Left kidney (tissue), 2 donors: ENCODE results near the gene HES5. TPM values are rescaled to one million over a fixed set of nuclear protein-coding genes. Genes with fewer than 3 reads are reported as not detected.

Experiments used
- DNase-seq: peaks from one replicate; pipeline ENCODE4 v3.0.0-alpha.2; 2013
- polyA plus RNA-seq: library from polyadenylated mRNA; unstranded; fragments of 120-200 nt; gene quantifications from one replicate; pipeline ENCODE4 v1.2.1, GENCODE V29; 2013; ENCODE audit not compliant: insufficient read length

HES5 gene
- polyA plus RNA-seq, 1 donor: not detected

DNA sequence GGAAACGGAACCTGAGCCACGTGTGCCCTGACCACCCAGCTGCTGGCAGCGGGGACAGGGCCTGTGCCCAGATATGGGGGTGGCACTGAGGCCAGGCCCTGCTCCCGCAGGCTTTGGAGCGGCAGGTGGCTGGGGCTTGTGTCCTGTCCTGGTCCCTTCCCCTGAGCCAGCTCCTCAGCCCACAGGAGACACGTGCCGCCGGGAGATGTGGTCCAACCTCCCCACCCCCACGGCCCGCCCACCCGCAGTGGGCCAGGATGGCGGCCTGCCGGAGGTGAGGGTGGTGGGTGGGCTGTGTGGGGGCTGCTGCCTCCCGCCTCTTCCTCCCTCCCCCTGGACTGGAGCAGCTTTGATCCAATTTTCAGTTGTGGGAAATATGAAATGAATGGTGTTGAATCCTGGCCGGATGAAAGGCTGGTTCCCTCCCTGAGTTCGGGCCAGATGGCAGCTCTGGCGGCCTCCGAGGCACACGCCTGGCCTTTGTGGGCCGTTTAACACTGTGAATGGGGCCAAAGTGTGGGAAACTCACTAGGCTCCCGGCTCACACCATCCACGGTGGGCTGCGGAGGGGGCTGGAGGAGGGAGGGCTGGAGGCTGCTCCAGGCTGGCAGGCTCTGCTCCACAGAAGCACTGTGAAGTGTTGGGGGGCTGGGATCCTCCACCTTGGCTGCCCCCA lies 2.6 kb upstream of the HES5 start:
- DNase-seq: no peak

DNA sequence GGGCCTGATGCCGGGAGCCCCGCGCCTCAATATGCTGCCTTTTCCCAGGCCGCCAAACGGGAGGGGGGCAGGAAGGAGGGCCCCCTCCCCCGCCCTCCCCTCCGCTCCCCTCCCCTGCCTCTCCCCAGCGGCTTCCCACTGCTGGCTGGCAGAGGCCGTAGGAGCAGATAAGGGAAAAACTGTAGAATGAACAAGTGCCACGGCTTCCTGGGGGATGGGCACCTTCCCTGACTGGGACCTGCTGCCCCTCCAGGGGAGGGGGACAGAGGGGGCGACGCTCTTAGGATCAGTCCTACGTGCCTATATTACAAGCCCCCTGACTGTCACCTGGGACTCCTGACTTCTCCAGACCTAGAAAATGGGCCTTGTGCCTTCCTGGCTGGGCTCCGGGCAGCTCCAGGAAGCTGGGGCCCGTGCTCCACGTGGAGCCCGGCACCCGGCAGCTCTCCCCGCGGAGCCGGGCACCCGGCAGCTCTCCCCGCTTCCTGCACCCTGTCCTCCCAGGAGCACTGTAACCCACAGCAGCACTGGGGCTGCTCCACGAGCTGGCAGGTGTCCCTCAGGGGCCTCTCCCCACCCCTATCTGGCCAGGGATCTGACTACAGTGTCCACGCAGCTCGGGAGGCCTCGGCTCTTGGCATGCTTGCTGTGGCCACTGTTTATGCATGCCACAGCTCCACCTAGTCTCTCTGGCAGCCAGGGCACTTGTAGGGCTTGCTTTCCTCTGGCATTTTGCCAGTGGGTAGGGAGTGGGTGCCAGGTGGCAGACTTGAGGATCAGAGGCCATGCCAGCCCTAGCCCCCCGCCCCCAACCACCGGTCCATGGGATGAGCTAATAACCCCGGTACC lies 674 bp upstream of the HES5 start:
- no peak for DNase-seq

GRCh38 chr1:2528966-2529783 lies 888 bp downstream of the HES5 start:
- DNase-seq: no peak

GRCh38 chr1:2528611-2528965 lies 1.5 kb downstream of the HES5 start:
- no peak for DNase-seq

DNA sequence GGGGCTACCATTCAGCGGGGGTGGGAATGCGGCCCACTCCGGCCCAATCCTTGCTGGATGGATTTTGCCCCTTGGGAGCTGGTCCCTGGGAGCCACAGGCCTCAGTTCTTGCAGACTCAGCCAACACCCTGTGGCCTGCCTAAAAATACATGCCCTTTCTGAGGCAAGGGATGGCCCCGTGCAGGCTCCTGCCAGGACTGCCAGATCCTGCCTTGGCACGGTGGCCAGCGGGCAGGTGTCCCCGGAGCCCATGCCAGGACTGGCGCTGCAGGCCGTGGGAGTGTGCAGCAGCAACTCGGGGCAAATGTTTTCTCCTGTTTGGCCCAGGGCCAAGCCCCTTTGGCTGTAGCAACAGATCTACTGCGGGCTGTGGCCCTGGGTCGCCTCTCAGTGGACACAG lies 2.0 kb downstream of the HES5 start:
- DNase-seq: no peak

DNA sequence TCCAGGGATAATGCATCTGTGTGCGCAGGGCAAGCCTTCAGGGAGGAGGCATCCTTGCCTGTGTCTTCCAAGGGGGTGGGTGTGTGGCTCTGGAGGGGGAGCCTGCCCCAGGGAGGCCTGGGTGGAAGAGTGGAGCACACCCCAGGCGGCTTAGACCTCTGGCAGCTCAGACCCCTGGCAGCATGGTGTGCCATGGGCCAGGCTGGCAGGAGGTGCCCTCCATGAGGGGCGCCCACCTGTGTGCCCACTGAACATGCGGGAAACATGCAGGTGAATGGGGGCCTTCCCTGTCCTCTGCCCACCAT lies 2.6 kb downstream of the HES5 start:
- no peak for DNase-seq

DNA sequence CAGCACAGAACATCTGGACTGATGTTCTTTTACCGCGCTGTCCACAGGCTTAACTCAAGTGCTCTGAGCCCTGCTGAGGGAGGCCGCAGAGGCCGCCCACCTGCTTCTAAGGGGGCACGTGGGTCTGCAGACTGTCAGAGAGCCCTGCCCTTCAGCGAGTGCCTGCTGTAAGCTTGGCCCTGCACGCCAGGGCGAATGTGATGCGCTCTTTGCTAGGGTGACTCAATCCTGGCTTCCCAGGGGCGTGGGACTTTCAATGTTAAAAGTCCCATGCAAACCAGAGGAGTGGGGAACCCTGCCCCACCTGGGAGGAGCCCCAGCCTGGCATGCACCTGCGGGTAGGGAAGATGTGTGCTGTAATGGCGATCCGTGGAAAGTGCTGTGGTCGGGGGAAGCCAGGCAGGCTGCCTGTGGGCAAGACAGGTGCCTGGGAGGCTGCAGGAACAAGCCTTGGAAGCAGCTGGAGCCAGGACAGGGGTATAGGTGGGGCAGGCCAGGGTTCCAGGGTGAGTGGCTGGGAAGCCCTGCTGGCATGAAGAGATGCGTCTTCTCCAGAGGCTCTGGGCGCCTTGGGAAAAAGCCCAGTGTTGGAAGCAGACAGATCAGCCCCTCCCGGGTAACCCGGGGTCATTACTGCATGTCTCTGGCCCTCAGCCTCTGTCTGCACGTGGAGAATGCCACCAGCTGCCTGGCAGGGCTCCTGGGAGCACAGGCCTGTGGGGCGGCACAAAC lies 3.1 kb downstream of the HES5 start:
- no peak for DNase-seq

GRCh38 chr1:2525920-2526823 lies 3.9 kb downstream of the HES5 start, which contains the start of gene PANK4:
Gene PANK4 (minus strand): TSS chr1:2526596. CDS start chr1:2526587, 9 bp downstream.
- DNase-seq: peak; percentile 92

- DNase-seq: no peak
Measured at GRCh38 chr1:2525572-2525919, 4.5 kb downstream of the HES5 start.

- no peak for DNase-seq
Measured at GRCh38 chr1:2523891-2524609, 6.0 kb downstream of the HES5 start.

- no peak for DNase-seq
Measured at GRCh38 chr1:2523191-2523890, 6.7 kb downstream of the HES5 start.

DNA sequence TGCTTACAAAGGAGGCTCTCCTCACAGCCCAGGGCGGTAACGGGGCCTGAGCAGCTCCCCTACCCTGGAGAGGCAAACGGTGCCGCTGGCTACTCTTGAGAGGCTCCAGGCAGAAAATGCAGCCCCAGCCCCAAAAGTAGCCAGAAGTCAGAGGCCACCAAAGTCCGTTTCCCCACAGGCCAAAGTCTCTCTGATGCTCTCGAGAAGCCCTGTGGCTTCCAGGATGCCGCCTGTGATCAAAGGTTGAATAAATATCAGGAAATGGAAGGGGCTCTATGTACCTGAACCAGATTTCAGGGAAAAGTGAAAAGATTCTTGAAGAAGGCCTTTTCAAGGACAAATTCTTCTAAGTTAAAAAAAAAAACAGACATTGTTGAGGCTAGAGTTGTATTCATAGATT lies 7.8 kb downstream of the HES5 start:
- DNase-seq: no peak

DNA sequence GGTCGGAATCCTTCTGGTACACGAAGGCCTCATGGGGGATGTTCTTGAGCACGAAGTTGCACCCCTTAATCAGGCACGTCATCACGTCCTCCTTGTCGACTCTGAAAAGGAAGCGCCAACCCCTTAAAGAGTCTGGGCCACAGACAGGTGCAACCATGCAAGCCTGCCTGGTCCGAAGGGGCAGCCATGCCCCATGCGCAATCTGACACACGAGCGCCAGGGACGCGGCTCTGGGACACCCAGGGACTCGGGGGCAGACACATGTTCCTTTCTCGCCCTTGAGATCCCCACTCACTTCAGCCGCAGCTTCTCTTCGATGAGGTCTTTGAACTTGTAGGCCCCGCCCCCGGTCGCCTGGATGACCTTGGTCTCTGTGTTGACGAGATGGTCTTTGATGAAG lies 9.3 kb downstream of the HES5 start:
- DNase-seq: no peak

DNA sequence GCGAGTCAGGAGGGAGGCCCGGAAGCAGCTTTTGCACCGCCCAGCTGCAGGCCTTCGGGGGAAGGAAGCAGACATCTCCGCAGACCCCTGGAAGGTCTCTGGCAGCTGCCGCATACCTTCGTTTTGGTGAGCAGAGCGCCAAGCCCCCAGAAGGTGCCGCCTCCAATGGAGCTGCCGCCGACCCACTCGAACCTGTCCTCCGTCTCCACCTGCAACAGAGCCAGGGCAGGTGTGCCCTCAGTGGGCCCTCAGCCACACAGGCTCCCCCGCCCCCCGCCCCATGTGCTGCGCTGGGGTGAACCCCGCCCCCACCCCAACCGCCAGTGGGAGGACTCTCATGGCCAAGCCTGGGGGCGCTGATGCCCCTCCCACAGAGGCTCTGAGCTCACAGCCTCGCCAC lies 9.9 kb downstream of the HES5 start:
- DNase-seq: no peak

- DNase-seq: no peak
Measured at GRCh38 chr1:2519729-2520128, 10.3 kb downstream of the HES5 start.

DNA sequence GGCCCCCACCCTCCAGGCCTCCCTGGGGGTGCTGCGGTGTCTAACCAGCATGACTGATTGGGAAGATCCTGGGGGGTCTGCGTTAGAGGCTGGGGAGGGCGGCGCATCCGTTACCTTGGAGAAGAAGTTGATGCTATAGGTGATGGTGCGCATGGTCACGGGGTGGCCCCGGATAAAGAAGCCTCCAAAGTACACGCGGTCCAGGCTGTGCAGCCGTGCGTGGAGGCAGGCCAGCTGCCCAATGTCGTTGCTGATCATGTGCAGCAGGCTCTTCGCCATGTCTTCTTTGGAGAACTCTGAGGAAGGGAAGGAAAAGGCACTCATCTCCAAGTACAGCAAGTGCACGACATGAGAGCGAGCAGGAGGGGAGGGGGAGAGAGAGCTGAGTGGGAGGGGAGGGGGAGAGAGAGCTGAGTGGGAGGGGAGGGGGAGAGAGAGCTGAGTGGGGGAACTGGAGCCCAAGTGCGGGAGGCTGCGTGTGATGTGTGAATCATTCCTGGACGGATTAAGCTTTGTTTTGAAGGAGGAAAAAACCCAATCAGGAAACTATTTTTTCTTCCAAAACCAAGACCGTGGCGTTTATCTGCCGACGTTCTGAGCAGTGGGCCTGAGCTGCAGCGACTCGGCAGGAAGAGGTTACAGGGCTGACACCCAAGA lies 10.9 kb downstream of the HES5 start:
- DNase-seq: no peak

- DNase-seq: no peak
Measured at GRCh38 chr1:2518528-2518927, 11.5 kb downstream of the HES5 start.

DNA sequence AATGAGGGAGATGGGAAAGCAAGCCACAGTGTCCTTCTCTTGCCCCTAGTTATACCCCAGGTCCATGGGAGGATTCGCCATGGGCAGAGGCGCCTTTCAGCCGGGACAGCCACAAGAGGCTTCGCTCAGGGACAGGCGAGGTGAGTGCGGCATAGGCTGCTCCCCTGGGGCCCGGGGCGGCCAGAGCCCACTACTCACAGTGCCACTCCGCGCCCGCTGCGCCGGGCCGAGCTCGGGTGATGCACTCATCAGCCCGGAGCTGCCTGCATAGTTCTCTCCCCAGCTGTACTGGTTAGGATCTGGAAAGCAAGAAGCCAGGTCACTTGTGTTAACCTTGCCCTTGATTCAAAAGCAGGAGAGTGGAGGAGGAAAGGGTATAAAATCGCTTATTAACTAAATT lies 12.1 kb downstream of the HES5 start:
- DNase-seq: no peak

DNA sequence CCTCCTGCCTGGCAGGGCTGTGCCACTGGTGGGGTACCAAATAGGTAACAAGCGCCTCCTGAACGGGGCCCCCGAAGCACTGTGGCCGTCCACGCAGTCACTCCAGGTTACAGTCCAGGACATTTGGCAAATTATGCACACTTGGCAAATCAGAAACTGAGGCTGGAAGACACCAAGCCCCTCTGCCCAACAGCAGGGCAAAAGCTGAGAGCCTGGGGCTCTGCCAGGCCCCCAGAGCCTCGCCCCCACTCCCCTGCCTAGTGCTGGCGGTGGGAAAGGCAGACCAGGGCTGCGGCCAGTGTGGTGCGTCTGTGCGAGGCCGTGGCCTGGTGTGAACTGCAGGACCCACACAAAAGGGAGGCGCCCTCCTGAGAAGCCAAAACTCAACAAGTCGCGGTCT lies 13.1 kb downstream of the HES5 start:
- no peak for DNase-seq

- no peak for DNase-seq
Measured at GRCh38 chr1:2516124-2516523, 13.9 kb downstream of the HES5 start.
